ENCODE measurements around the gene C5orf47. TPM values are rescaled to one million over a fixed set of nuclear protein-coding genes. Genes with fewer than 3 reads are reported as not detected.

The C5orf47 gene
- total RNA-seq, 2 experiments from 2014 or later, result not detected

DNA sequence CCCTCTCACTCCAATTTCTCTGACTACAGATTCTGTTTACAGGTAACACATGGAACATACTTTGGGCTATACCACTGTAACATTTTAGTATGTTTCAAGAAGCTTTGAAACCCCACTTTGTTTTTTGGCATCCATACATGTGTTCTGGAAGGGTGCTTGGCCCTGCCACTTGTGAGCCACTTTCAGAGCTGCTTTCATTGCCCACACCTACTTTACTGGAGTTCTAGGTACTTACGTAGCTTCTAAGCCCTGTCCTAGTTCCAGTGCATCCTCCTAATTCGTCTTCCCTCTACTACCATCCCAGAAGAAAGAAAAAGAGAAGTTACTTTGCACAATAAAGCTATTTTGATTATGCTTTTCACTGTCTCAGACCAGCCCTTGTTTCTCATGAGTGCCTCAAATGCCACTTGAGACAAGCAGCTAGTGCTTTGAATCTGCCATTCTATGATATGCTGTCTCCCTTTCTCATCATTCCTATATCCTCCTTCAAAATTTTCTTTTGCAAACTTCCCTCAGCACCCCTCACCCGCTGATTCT lies 26.5 kb upstream of the C5orf47 start:
- Mint-ChIP-seq H3K27ac (no peak overlapping the region), H3K4me1 (ENCODE audit: low read depth) (peaks cover 28% of the 10 kb centered on the region), H3K9me3 (no peaks in the 10 kb centered on the region), H3K27me3 (ENCODE audit: low read depth) (no peaks in the 10 kb centered on the region), H3K4me3 (no peak overlapping the region), H3K36me3 (ENCODE audit: low read depth) (peaks cover 3% of the 10 kb centered on the region)
- DNase-seq, result no peak
- intact Hi-C loops (cut with micrococcal nuclease), result no loop called here
- CTCF ChIA-PET, result interaction anchor here (1.1 to 1.6 kb wide), 2 partner anchors 10 to 390 kb away, joined by 7 to 8 read pairs; no protein-coding TSS in a partner anchor

DNA sequence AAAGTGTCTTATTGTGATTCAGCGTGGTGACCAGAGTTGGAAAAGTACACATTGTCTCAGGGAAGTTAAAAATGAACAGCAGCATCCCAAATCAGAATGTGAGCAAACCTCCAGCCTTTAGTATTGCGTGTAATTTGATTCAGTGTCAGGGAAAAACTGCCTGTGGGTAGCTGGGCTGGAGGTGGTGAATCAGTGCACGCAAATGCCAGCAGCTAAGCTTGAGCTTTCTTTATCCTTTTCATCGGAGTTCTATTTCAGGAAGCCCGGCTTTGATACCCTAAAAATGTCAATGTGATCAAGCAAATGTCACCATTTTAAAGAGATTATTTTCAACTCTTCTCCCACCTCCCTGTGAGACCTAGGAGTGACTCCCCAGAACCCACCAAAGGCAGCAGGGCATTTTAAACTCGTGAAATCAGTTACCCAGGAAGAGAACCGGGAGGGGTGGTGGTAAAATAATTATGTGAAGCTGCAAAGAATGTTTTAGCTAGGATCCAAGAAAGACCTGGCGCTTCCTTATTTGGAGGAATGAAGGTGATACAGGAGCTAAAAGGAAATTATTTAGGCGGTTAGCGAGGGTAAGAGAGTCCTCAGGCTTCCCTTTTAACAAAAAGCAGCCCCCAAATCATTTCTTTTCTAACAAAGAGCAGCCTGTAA lies 25.7 kb upstream of the C5orf47 start:
- no peak for DNase-seq
- intact Hi-C loops (cut with micrococcal nuclease), result no loop called here
- Mint-ChIP-seq H3K27me3 (ENCODE audit: low read depth) (no peaks in the 10 kb centered on the region), H3K4me3 (no peak overlapping the region), H3K9me3 (no peaks in the 10 kb centered on the region), H3K27ac (no peak overlapping the region), H3K4me1 (ENCODE audit: low read depth) (peaks cover 28% of the 10 kb centered on the region), H3K36me3 (ENCODE audit: low read depth) (peaks cover 3% of the 10 kb centered on the region)
- CTCF ChIA-PET, result interaction anchor here (1.6 kb wide), 1 partner anchor 9 kb away, joined by 8 read pairs; no protein-coding TSS in a partner anchor

DNA sequence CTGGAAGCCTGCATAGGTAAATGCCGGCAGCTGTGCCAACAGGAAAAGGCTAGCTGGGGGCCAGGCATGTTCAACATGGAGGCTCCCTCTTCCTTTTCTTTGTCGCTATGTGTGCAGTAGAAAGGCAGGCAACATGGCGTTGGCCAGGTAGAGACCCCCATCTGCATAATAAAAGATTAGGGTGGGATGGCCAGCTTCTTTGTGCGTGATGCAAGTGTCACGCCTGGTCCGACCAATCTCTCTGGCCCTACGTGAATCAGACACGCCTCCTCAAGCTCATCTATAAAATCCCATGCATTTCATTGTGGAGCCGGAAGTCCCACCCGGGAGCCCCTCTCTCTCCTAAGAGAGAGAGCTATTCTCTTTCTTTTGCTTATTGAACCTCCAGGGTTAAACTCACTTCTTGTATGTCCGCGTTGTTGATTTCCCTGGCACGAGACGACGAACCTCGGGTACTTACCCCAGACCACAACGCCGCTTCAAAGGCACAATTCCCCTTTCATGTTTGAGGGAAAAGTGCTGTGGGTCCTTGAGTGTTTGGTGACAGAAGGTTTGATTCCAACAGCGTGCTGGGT lies 25.0 kb upstream of the C5orf47 start:
- H3K4me1 Mint-ChIP-seq (ENCODE audit: low read depth), result peaks cover 28% of the 10 kb centered on the region
- CTCF ChIA-PET, result interaction anchor here (1.6 kb wide), 1 partner anchor 9 kb away, joined by 8 read pairs; no protein-coding TSS in a partner anchor
- no peaks in the 10 kb centered on the region for H3K27me3 Mint-ChIP-seq (ENCODE audit: low read depth)
- intact Hi-C loops (cut with micrococcal nuclease), result no loop called here
- H3K36me3 Mint-ChIP-seq (ENCODE audit: low read depth), result peaks cover 3% of the 10 kb centered on the region
- H3K9me3 Mint-ChIP-seq, result no peaks in the 10 kb centered on the region
- no peak overlapping the region for H3K4me3 Mint-ChIP-seq
- no peak overlapping the region for H3K27ac Mint-ChIP-seq
- DNase-seq, result peak; percentile 29

DNA sequence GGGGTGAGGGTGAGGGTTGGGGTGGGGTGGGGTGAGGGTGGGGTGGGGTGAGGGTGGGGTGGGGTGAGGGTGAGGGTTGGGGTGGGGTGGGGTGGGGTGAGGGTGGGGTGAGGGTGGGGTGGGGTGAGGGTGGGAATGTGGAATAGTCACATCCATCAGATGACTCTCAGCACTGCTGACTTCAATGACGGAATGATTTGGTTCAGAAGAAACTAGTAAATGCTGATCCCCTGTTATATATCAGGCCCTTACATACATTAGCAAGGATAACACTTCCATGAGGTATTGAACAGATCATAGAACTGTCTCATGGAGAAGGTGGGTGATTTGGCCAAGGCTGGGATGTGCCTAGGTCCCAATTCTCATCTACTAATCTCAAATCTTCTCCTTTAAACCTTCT lies 24.5 kb upstream of the C5orf47 start:
- Mint-ChIP-seq H3K27me3 (ENCODE audit: low read depth) (no peaks in the 10 kb centered on the region), H3K27ac (no peak overlapping the region), H3K36me3 (ENCODE audit: low read depth) (peaks cover 3% of the 10 kb centered on the region), H3K9me3 (no peaks in the 10 kb centered on the region), H3K4me3 (no peak overlapping the region), H3K4me1 (ENCODE audit: low read depth) (peaks cover 28% of the 10 kb centered on the region)
- intact Hi-C loops (cut with micrococcal nuclease), result no loop called here
- CTCF ChIA-PET, result no interaction called here
- DNase-seq, result no peak

DNA sequence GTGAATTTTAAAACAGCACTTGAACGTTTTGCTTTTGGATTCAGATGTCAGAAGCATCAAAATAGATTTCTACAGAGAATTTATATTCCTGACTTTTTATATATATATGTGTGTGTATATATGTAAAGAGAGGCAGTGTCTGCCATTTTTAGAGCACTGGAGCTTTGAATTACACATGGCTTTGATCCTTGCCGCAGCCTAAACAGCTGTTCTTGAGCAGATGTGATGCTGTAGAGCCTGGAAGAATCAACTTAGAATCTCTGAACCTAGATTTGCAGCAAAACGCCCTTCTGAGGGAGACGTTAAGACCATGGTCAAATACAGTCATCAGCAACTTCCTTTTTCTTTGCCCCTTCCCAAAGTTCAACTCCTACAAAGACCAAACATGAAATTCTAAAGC lies 21.7 kb upstream of the C5orf47 start:
- CTCF ChIA-PET, result no interaction called here
- Mint-ChIP-seq H3K4me3 (no peak overlapping the region), H3K36me3 (ENCODE audit: low read depth) (peaks cover 3% of the 10 kb centered on the region), H3K9me3 (no peaks in the 10 kb centered on the region), H3K27ac (no peak overlapping the region), H3K27me3 (ENCODE audit: low read depth) (no peaks in the 10 kb centered on the region), H3K4me1 (ENCODE audit: low read depth) (peaks cover 26% of the 10 kb centered on the region)
- no peak for DNase-seq
- intact Hi-C loops (cut with micrococcal nuclease), result no loop called here

DNA sequence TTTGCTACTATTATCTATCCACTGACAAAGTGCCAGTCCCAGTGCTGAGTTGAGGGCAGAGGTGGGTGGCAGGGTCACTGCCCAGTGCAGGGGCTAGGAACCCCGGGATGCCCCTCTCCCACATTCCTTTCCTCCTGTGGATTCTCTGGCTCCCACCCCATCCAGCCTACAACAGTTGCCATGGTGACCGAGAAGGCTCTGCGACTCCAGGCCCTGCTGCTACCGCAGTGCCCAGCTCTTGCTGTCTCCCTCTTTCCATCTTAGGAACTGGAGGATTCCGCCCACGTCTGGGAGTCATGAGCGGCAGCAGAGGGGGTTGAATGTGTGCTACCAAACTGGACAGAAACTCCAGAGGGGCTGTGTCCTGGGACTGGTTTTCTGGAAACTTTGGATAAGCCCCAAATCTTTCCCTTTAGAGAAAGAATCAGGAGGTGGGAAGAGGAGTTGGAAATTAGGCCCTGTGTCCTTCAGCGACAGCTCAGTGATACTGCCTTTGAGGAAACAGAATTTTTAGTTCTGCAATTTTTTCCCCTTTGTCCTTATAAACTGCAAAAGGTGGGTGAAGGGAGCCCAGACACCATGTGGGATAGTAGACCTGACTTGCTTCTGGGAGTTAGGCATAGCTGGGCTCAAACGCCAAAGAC lies 20.7 kb upstream of the C5orf47 start:
- no peaks in the 10 kb centered on the region for H3K36me3 Mint-ChIP-seq (ENCODE audit: low read depth)

DNA sequence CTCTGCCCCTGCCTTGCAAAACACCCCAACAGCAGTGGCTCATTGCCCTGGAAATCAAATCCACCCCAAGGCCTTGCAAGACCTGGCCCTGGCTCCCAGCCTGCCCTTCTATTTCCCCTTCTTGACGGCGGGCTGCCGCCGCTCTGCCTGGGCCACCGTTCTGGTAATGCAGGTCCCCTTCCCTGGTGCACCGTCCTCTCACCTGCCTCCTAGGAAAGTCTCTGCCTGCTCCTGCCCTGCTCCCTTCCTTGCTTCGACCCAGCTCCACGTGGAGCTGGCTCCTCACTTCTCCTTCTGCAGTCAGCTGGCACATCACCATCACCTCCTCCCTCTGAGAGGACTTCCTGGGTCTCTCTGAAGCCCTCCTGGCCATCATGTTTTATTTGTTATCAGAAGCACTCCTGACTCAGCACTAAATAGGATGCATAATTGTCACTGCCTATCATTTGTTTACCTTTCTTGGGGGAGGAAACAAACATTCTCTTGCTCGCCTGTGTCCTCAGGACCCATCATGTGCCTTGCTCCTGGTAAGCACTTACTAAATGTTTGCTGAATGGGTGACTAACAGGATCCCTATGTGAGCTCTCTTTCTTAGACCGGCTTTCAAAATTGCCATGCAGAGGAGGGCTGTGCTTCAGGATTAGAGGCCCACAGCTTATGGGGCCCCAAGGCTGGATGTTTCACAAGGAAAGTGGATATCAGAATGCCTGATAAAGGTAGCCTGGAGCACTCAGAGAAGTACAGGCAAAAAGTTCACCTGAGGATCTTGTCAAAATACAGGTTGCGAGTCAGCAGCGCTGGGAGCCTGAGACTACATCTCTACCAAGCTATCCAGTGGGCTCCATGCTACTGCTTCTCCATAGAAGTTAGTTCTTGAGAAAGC lies 19.6 kb upstream of the C5orf47 start:
- no peaks in the 10 kb centered on the region for H3K9me3 Mint-ChIP-seq
- H3K4me3 Mint-ChIP-seq, result no peak overlapping the region
- peaks cover 20% of the 10 kb centered on the region for H3K4me1 Mint-ChIP-seq (ENCODE audit: low read depth)
- intact Hi-C loops (cut with micrococcal nuclease), result loop anchor here (10.0 kb wide), 1 partner anchor 635 kb away; no protein-coding TSS in a partner anchor
- H3K27ac Mint-ChIP-seq, result no peak overlapping the region
- CTCF ChIA-PET, result interaction anchor here (1.0 kb wide), 1 partner anchor 134 kb away, joined by 3 read pairs; no protein-coding TSS in a partner anchor
- peaks cover 4% of the 10 kb centered on the region for H3K27me3 Mint-ChIP-seq (ENCODE audit: low read depth)
- DNase-seq, result no peak
- no peaks in the 10 kb centered on the region for H3K36me3 Mint-ChIP-seq (ENCODE audit: low read depth)

More for the DNA sequence above, 20.7 kb upstream of the C5orf47 start:
- no peak for DNase-seq
- CTCF ChIA-PET, result interaction anchor here (0.7 kb wide), 1 partner anchor 147 kb away, joined by 4 read pairs; no protein-coding TSS in a partner anchor
- Mint-ChIP-seq H3K4me1 (ENCODE audit: low read depth) (peaks cover 21% of the 10 kb centered on the region), H3K4me3 (no peak overlapping the region), H3K9me3 (no peaks in the 10 kb centered on the region), H3K27ac (no peak overlapping the region), H3K27me3 (ENCODE audit: low read depth) (no peaks in the 10 kb centered on the region)
- intact Hi-C loops (cut with micrococcal nuclease), result no loop called here

DNA sequence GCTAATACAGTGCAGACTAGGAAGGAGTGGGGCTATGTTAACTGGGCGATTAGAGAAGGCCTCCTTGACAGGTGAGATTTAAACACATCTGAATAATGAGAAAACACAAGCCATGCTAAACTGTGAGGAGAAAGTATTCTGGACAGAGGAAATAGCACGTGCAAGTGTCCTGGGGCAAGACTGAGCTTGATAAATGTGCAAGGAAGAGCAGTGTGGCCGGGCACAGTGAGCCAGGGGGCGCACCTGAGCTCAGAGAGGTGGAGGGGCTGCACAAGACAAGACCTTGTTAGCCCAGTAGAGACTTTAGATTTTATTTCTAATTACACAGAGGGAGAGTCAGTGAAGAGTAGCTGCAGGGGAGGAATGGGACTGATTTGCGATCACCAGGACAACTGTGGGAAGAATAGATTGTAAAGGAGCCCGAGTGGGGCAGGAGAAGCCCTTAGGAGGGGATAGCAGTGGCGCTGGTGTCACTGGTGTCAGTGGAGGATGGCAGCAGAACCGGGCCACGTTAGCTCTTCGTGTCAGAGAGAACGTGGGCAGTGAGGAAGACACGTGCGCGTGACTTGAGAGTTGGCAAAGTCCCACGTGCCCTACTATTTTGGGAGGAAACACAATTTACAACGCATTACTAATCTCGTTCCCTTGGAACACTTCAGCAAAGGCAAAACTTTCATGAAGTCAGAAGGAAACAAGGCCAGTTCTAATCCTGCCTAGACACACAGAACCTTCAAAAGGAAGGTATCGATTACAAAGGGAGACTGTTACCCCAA lies 17.9 kb upstream of the C5orf47 start:
- H3K4me1 Mint-ChIP-seq (ENCODE audit: low read depth), result peaks cover 8% of the 10 kb centered on the region
- no peaks in the 10 kb centered on the region for H3K36me3 Mint-ChIP-seq (ENCODE audit: low read depth)
- H3K9me3 Mint-ChIP-seq, result no peaks in the 10 kb centered on the region
- peaks cover 4% of the 10 kb centered on the region for H3K27me3 Mint-ChIP-seq (ENCODE audit: low read depth)
- no peak overlapping the region for H3K4me3 Mint-ChIP-seq
- intact Hi-C loops (cut with micrococcal nuclease), result loop anchor here (10.0 kb wide), 1 partner anchor 636 kb away; no protein-coding TSS in a partner anchor
- no peak overlapping the region for H3K27ac Mint-ChIP-seq
- CTCF ChIA-PET, result interaction anchor here (0.6 to 0.8 kb wide), 3 partner anchors 80 to 911 kb away, joined by 3 read pairs; no protein-coding TSS in a partner anchor
- DNase-seq, result no peak

DNA sequence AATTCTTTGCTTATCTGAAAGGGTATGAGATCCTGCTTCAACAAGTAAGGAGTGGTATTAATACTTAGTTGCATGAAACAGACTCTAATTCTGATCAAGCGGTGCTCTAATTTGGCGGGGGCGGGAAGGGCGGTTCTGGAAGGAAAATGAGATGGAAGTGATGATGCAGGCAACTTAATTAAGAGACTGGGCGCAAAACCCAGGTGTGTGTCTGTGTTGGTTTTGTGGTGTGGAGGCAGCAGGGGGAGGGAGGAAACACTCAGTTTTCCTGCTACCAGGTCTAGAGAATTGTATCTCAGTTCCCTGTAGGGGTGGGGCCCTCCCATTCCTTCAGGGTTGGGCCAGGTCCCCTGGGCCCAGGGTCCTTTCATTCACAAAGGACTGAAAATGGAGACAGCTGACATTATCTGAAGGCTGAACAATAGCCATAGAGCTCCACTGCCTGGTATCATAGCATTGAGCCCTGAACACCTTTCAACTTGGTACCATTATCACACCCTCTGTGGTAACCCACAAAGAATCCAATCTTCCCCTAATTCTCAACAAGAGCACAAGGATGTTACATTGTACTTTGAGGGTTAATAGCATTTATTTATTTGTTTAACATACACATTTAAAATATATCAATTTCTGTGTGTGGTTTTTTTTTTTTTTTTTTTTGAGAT lies 17.2 kb upstream of the C5orf47 start:
- H3K4me1 Mint-ChIP-seq (ENCODE audit: low read depth), result peaks cover 8% of the 10 kb centered on the region
- no peaks in the 10 kb centered on the region for H3K36me3 Mint-ChIP-seq (ENCODE audit: low read depth)
- DNase-seq, result no peak
- intact Hi-C loops (cut with micrococcal nuclease), result loop anchor here (2.0 to 10.0 kb wide), 2 partner anchors 83 to 637 kb away; partner anchors contain the start of gene CPEB4
- no peak overlapping the region for H3K4me3 Mint-ChIP-seq
- CTCF ChIA-PET, result interaction anchor here (0.6 to 3.7 kb wide), 3 partner anchors 314 to 396 kb away, joined by 3 to 57 read pairs (median 3); partner anchors contain the start of gene BOD1
- H3K27me3 Mint-ChIP-seq (ENCODE audit: low read depth), result peaks cover 6% of the 10 kb centered on the region
- H3K9me3 Mint-ChIP-seq, result no peaks in the 10 kb centered on the region
- no peak overlapping the region for H3K27ac Mint-ChIP-seq

DNA sequence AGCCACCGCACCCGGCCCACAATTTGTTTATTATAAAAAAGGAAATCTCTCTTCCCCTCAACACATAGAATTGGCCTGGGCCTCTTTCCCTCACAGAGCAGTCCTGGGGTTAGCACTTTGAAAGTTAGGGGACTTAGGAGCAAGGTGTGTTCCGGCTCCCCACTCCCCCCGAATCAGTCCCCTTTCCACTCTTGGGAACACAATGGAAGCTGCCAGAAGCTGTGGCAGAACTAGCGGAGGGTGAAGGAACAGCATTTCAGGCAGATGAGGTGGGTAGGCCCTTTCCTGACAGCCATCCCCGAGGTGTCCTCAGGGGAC lies 16.4 kb upstream of the C5orf47 start:
- Mint-ChIP-seq H3K4me3 (peak overlapping the region; percentile 71), H3K4me1 (ENCODE audit: low read depth) (peaks cover 8% of the 10 kb centered on the region), H3K27ac (no peak overlapping the region), H3K9me3 (no peaks in the 10 kb centered on the region), H3K36me3 (ENCODE audit: low read depth) (no peaks in the 10 kb centered on the region), H3K27me3 (ENCODE audit: low read depth) (peaks cover 6% of the 10 kb centered on the region)
- DNase-seq, result no peak
- CTCF ChIA-PET, result interaction anchor here (0.6 to 3.7 kb wide), 16 partner anchors 10 to 434 kb away, joined by 3 to 57 read pairs (median 4); partner anchors contain the start of genes BOD1 and CPEB4
- intact Hi-C loops (cut with micrococcal nuclease), result loop anchor here (2.0 to 10.0 kb wide), 2 partner anchors 84 to 638 kb away; partner anchors contain the start of gene CPEB4
